H9 (cell line): ENCODE data around the gene SPHK1. TPM values are rescaled to one million over a fixed set of nuclear protein-coding genes. Genes with fewer than 3 reads are reported as not detected.
A peak's percentile ranks its signal among the peaks of the same experiment; 100 is the strongest.

Experiments used
- DNase-seq: peaks from one replicate; pipeline ENCODE4 v3.0.0-alpha.2; 2017
- H2AFZ ChIP-seq: one replicate; pipeline ENCODE4 v1.6.1; 2013; ENCODE audit warnings: mild to moderate bottlenecking, low read length, control low read depth, moderate library complexity
- H2AK5ac ChIP-seq: 2 replicates; pipeline ENCODE4 v1.6.1; 2013; ENCODE audit warnings: low read length, control low read depth, mixed read lengths; ENCODE audit not compliant: insufficient read length
- H2BK120ac ChIP-seq: one replicate; pipeline ENCODE4 v1.6.1; 2013; ENCODE audit warnings: low read depth, mild to moderate bottlenecking, low read length, control low read depth, inconsistent platforms; ENCODE audit not compliant: poor library complexity, severe bottlenecking
- H2BK12ac ChIP-seq: 2 replicates; pipeline ENCODE4 v1.6.1; 2013; ENCODE audit warnings: low read length, control low read depth, mixed read lengths, low read depth; ENCODE audit not compliant: insufficient read length
- H2BK15ac ChIP-seq: 2 replicates; pipeline ENCODE4 v1.6.1; 2013; ENCODE audit warnings: low read depth, low read length, control low read depth
- H2BK20ac ChIP-seq: one replicate; pipeline ENCODE4 v1.6.1; 2013; ENCODE audit warnings: low read depth, mild to moderate bottlenecking, low read length, control low read depth, inconsistent platforms; ENCODE audit not compliant: poor library complexity, severe bottlenecking
- H2BK5ac ChIP-seq: 2 replicates; pipeline ENCODE4 v1.6.1; 2013; ENCODE audit warnings: low read length, control low read depth, mixed read lengths; ENCODE audit not compliant: insufficient read length
- H3K14ac ChIP-seq: 2 replicates; pipeline ENCODE4 v1.6.1; 2013; ENCODE audit warnings: low read length, control low read depth; ENCODE audit not compliant: insufficient read depth
- H3K18ac ChIP-seq: 2 replicates; pipeline ENCODE4 v1.6.1; 2013; ENCODE audit warnings: low read depth, mild to moderate bottlenecking, mixed read lengths, low read length, control low read depth; ENCODE audit not compliant: insufficient read length
- H3K23ac ChIP-seq: 2 replicates; pipeline ENCODE4 v1.6.1; 2013; ENCODE audit warnings: low read length, control low read depth, mixed read lengths, low read depth; ENCODE audit not compliant: insufficient read length
- H3K23me2 ChIP-seq: 2 replicates; pipeline ENCODE4 v1.6.1; 2013; ENCODE audit warnings: low read depth, mild to moderate bottlenecking, mixed read lengths, low read length, control low read depth; ENCODE audit not compliant: insufficient read length, poor library complexity, severe bottlenecking
- H3K27ac ChIP-seq: 2 replicates; pipeline ENCODE4 v1.5.1; 2013; ENCODE audit warnings: low read length, control low read depth, mixed read lengths, low read depth; ENCODE audit not compliant: insufficient read length
- H3K27me3 ChIP-seq: 2 replicates; pipeline ENCODE4 v1.6.1; 2013; ENCODE audit warnings: low read length, control low read depth, inconsistent platforms; ENCODE audit not compliant: insufficient read depth
- H3K4ac ChIP-seq: 2 replicates; pipeline ENCODE4 v1.6.1; 2013; ENCODE audit warnings: low read depth, mild to moderate bottlenecking, control low read depth, inconsistent platforms, low read length, moderate library complexity
- H3K4me1 ChIP-seq: 2 replicates; pipeline ENCODE4 v1.6.1; 2013; ENCODE audit warnings: low read length, control low read depth, inconsistent platforms; ENCODE audit not compliant: insufficient read depth
- H3K4me2 ChIP-seq: 2 replicates; pipeline ENCODE4 v1.6.1; 2013; ENCODE audit warnings: low read length, control low read depth, mixed read lengths; ENCODE audit not compliant: insufficient read length, insufficient read depth
- H3K56ac ChIP-seq: 2 replicates; pipeline ENCODE4 v1.6.1; 2013; ENCODE audit warnings: low read depth, mild to moderate bottlenecking, mixed read lengths, low read length, control low read depth; ENCODE audit not compliant: insufficient read length
- H3K79me1 ChIP-seq: 2 replicates; pipeline ENCODE4 v1.6.1; 2013; ENCODE audit warnings: low read depth, mild to moderate bottlenecking, moderate library complexity, low read length, control low read depth, inconsistent platforms; ENCODE audit not compliant: insufficient read depth, poor library complexity, severe bottlenecking
- H3K79me2 ChIP-seq: 2 replicates; pipeline ENCODE4 v1.6.1; 2013; ENCODE audit warnings: low read length, control low read depth, inconsistent platforms; ENCODE audit not compliant: insufficient read depth
- H3K9ac ChIP-seq: 2 replicates; pipeline ENCODE4 v1.6.1; 2013; ENCODE audit warnings: low read length, control low read depth, mixed read lengths; ENCODE audit not compliant: insufficient read length; ENCODE audit errors: extremely low read depth
- H3K9me3 ChIP-seq: one replicate; pipeline ENCODE4 v1.6.1; 2013; ENCODE audit warnings: low read depth, low read length, inconsistent platforms; ENCODE audit not compliant: control insufficient read depth
- H3T11ph ChIP-seq: one replicate; pipeline ENCODE4 v1.6.1; 2013; ENCODE audit warnings: mild to moderate bottlenecking, low read length, control low read depth, inconsistent platforms
- H4K20me1 ChIP-seq: one replicate; pipeline ENCODE4 v1.6.1; 2013; ENCODE audit not compliant: control insufficient read depth, insufficient read length, insufficient read depth
- H4K5ac ChIP-seq: 2 replicates; pipeline ENCODE4 v1.6.1; 2013; ENCODE audit warnings: low read depth, mild to moderate bottlenecking, mixed read lengths, low read length, control low read depth; ENCODE audit not compliant: insufficient read length
- H4K8ac ChIP-seq: replicated peaks from 2 replicates; pipeline ENCODE4 v1.6.1; 2013; ENCODE audit warnings: low read length, control low read depth, mixed read lengths, low read depth; ENCODE audit not compliant: insufficient read length
- H4K91ac ChIP-seq: 2 replicates; pipeline ENCODE4 v1.6.1; 2013; ENCODE audit warnings: low read depth, mild to moderate bottlenecking, moderate library complexity, mixed read lengths, low read length, control low read depth; ENCODE audit not compliant: insufficient read length
- H3K27ac Mint-ChIP-seq, 3 experiments: 2 replicates in 2 of 3; 3 replicates in 1 of 3; pipeline ENCODE4 v1.8.0; 2020 to 2021; ENCODE audit warnings: mixed read lengths in 3 of 3, mild to moderate bottlenecking in 1 of 3, moderate library complexity in 1 of 3
- H3K27me3 Mint-ChIP-seq: 2 replicates; pipeline ENCODE4 v1.8.0; 2021; ENCODE audit warnings: low read depth, mild to moderate bottlenecking, moderate library complexity, mixed read lengths
- H3K36me3 Mint-ChIP-seq, 3 experiments: 2 replicates in 2 of 3; 3 replicates in 1 of 3; pipeline ENCODE4 v1.8.0; 2020 to 2021; ENCODE audit warnings: low read depth in 3 of 3, mixed read lengths in 3 of 3; ENCODE audit not compliant: insufficient read depth in 1 of 3
- H3K4me1 Mint-ChIP-seq, 2 experiments: 2 replicates each; pipeline ENCODE4 v1.8.0; 2020; ENCODE audit warnings: mixed read lengths in 2 of 2
- H3K4me3 Mint-ChIP-seq, 2 experiments: 2 replicates in 1 of 2; 3 replicates in 1 of 2; pipeline ENCODE4 v1.8.0; 2020 to 2021; ENCODE audit warnings: mild to moderate bottlenecking in 2 of 2, mixed read lengths in 2 of 2, moderate library complexity in 1 of 2
- H3K9me3 Mint-ChIP-seq, 2 experiments: 2 replicates in 1 of 2; 3 replicates in 1 of 2; pipeline ENCODE4 v1.8.0; 2020; ENCODE audit warnings: mild to moderate bottlenecking in 2 of 2, mixed read lengths in 2 of 2, moderate library complexity in 1 of 2
- CTCF ChIP-seq: fragments of 200-600 bp; sonication (generic); conservative IDR thresholded peaks from 3 replicates; pipeline ENCODE4 v1.8.0; 2021; ENCODE audit warnings: antibody characterized with exemption, mild to moderate bottlenecking
- whole genome bisulfite sequencing: extraction: QIAGEN DNeasy Blood & Tissue Kit; methylation state at CpG from one replicate; pipeline ENCODE4 v1.1.7; 2013; ENCODE audit warnings: missing lambda C conversion rate, low lambda C conversion rate, mixed read lengths; ENCODE audit not compliant: insufficient read length; ENCODE audit errors: extremely low coverage; 5-methylcytosine and 5-hydroxymethylcytosine counted together
- total RNA-seq: library from RNA; stranded (reverse); gene quantifications from 2 replicates; pipeline ENCODE4 v1.2.1, GENCODE V29; 2021

The SPHK1 gene
- total RNA-seq, 1 experiment from 2014 or later: 1.4 TPM

GRCh38 chr17:76435751-76436150 is 51.3 kb downstream of the SPHK1 start:
- Histone ChIP-seq H3K9ac (no peak overlapping the region), H3K14ac (no peak overlapping the region; the same call in 1 of the 2 replicates), H3K23ac (no peak overlapping the region), H3K56ac (no peak overlapping the region), H2AK5ac (no peak overlapping the region), H2BK120ac (peak overlapping the region; percentile 5), H4K8ac (no peak overlapping the region), H3K4ac (no peak overlapping the region), H3K4me2 (no peak overlapping the region), H3K18ac (no peak overlapping the region), H4K20me1 (no peaks in the 10 kb centered on the region), H3K27ac (no peak overlapping the region), H2BK12ac (no peak overlapping the region), H3K79me2 (peaks cover 42% of the 10 kb centered on the region; the same call in 1 of the 2 replicates), H2AFZ (no peak overlapping the region), H3K9me3 (no peaks in the 10 kb centered on the region), H4K91ac (no peak overlapping the region), H3K27me3 (no peaks in the 10 kb centered on the region), H3K4me1 (peaks cover 26% of the 10 kb centered on the region; the same call in 1 of the 2 replicates), H2BK15ac (no peak overlapping the region), H3K79me1 (peaks cover 12% of the 10 kb centered on the region), H4K5ac (no peak overlapping the region), H2BK5ac (no peak overlapping the region), H3K23me2 (no peaks in the 10 kb centered on the region), H2BK20ac (no peak overlapping the region), H3T11ph (no peak overlapping the region)
- no peak for DNase-seq
- H3K36me3 Mint-ChIP-seq: peaks cover 0 to 3% (median 0%) of the 10 kb centered on the region in 3 experiments; a peak in 4 of 7 replicates
- no peaks in the 10 kb centered on the region for H3K9me3 Mint-ChIP-seq
- H3K4me1 Mint-ChIP-seq: peaks cover 47 to 52% of the 10 kb centered on the region in 2 experiments
- H3K27me3 Mint-ChIP-seq: no peaks in the 10 kb centered on the region
- no CpG with 5 or more reads among the region's 11 CpGs for WGBS
- H3K4me3 Mint-ChIP-seq: no peak overlapping the region
- H3K27ac Mint-ChIP-seq: peak overlapping the region; percentile 46 to 73 (median 64); a peak in 3 of 7 replicates
- no peak for TF ChIP-seq CTCF

Other genes starting within 250 kb of the SPHK1 start
- 3.7 and 4.0 TPM in 2 replicates for gene FOXJ1, start 243.4 kb upstream of the SPHK1 start, total RNA-seq
- gene RNF157, start 144.1 kb upstream of the SPHK1 start, total RNA-seq: 7.7 and 9.9 TPM in 2 replicates
- gene UBALD2, start 119.3 kb upstream of the SPHK1 start, total RNA-seq: 25.8 and 26.7 TPM in 2 replicates
- gene QRICH2, start 76.3 kb upstream of the SPHK1 start, total RNA-seq: 2.2 and 3.2 TPM in 2 replicates
- gene PRPSAP1, start 30.7 kb upstream of the SPHK1 start, total RNA-seq: 38.4 and 40.2 TPM in 2 replicates
- 47.7 and 52.6 TPM in 2 replicates for gene UBE2O, start 68.5 kb downstream of the SPHK1 start, total RNA-seq
- gene AANAT, start 83.0 kb downstream of the SPHK1 start, total RNA-seq: 0.15 and 0.55 TPM in 2 replicates
- gene RHBDF2, start 116.8 kb downstream of the SPHK1 start, total RNA-seq: 17.1 and 19.7 TPM in 2 replicates
- 2.4 and 2.8 TPM in 2 replicates for gene CYGB, start 153.1 kb downstream of the SPHK1 start, total RNA-seq
- gene PRCD, start 155.4 kb downstream of the SPHK1 start, total RNA-seq: 0.42 and 0.46 TPM in 2 replicates
- gene ST6GALNAC2, start 201.3 kb downstream of the SPHK1 start, total RNA-seq: 0.37 and 0.46 TPM in 2 replicates